RKO (cell line): Measurements from ENCODE around the gene AHCYL2.
A peak's percentile ranks its signal among the peaks of the same experiment; 100 is the strongest.
"Not testable (repeated sequence)": the region's sequence is repeated elsewhere in the genome, so short reads cannot be mapped to it uniquely, and the experiment has no call there.

ENCODE experiments used
- DNase-seq: peaks from one replicate; pipeline ENCODE4 v3.0.0-alpha.2; 2016; ENCODE audit warnings: low spot score

Gene AHCYL2

DNA sequence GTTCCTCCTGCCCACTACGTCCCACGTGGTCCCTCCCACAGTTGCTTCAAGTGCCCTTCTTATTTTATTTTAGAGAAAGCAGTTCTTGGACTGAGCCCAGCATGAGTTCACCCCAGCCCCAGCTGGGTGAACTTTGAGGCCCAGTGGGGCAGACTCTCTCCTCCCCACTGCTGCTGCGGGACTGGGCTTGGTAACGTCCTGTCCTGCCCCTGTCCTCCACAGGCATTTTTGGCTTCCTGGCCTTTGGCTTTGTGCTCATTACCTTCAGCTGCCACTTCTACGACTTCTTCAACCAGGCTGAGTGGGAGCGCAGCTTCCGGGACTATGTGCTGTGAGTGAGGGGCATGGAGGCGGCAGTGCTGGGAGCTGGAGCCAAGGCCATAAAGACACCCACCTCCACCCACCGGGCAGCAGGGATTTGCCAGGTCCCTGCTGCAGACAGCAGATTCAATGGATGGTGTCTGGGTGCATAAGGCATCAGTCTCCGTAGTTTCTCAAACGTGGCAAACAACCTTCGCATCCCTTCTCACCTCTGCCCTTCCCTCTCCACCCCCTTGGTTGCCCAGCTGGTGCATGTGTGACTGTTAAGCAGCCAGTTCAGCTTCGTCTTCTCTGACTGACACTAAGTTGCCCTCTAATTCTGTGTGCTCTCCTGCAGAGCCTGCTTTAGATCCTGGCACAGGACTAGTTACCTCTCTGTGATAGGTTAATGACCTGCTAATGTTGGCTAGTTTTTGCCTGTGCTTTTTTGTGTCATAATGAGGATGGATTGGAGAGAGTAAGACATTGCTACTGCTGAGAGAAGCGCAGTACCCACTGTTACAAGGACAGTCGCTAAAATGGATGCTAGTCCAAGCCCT is 15.5 kb upstream of the AHCYL2 start:
- DNase-seq: no peak

DNA sequence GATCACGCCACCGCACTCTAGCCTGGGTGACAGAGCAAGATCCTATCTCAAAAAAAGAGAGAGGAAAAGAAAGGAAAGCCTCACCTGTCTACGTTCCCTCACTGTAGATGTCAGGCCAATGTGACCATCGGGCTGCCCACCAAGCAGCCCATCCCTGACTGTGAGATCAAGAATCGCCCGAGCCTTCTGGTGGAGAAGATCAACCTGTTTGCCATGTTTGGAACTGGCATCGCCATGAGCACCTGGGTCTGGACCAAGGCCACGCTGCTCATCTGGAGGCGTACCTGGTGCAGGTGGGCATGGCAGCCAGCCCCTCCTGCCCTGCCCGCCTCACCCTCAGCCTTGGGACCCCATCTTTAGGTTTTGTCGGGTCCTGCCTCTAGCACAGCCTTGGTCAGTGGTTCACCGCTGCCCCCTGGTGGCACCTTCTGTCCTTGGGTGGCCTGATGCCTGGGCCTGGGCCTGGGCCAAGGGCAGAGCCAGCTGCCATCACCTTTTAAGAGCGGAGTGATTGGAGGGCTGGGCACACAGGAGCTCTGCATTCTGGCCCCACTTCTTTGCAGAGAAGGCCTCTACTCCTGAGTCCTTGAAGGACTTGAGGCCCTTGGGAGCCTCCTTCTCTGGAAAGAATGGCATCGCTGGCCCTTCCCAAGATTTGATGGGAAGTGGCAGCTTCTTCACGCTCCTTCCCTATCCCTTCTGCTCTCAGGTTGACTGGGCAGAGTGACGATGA is 14.4 kb upstream of the AHCYL2 start:
- DNase-seq: peak; percentile 56

- no peak for DNase-seq
These were observed 13.9 kb upstream of the AHCYL2 start for GRCh38 chr7:129210989-129211312.

DNA sequence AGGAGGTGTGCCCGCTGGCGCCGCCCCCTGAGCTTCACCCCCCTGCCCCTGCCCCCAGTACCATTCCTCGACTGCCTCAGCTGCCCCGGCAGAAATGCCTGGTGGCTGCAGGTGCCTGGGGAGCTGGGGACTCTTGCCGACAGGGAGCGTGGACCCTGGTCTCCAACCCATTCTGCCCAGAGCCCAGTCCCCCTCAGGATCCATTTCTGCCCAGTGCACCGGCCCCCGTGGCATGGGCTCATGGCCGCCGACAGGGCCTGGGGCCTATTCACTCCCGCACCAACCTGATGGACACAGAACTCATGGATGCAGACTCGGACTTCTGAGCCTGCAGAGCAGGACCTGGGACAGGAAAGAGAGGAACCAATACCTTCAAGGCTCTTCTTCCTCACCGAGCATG is 12.7 kb upstream of the AHCYL2 start:
- no peak for DNase-seq

- DNase-seq: no peak
These were observed 12.2 kb upstream of the AHCYL2 start for GRCh38 chr7:129212596-129212995.

DNA sequence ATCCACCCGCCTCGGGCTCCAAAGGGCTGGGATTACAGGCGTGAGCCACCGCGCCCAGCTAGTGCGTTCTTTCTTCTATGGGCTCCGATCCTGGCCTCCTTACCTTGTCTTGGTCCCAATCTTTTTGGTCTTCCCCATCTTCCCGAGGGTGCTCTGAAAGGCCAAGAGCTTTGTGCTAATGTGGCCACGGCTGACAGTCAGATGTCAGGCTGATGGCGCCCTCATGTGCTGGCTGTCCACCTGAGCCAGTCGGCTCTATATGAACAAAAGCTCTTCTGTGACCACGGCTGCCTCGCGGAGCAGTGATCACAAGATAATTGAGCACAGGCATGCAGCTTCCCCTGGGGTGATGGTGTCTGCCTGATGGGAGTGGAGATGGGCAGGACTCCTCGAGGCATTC is 11.0 kb upstream of the AHCYL2 start:
- peak; percentile 32 for DNase-seq

DNA sequence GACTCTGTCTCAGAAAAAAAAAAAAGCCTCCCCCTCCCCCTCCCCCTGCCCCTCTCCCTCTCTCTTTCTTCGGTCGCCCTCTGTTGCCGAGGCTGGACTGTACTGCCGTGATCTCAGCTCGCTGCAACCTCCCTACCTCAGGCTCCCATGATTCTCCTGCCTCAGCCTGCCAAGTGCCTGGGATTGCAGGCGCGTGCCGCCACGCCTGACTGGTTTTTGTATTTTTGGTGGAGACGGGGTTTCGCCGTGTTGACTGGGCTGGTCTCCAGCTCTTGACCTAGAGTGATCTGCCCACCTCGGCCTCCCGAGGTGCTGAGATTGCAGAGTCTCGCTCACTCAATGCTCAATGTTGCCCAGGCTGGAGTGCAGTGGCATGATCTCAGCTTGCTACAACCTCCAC is 9.1 kb upstream of the AHCYL2 start:
- DNase-seq: not testable (repeated sequence)

GRCh38 chr7:129216101-129216715 is 8.6 kb upstream of the AHCYL2 start:
- not testable (repeated sequence) for DNase-seq

GRCh38 chr7:129216821-129217416 is 7.9 kb upstream of the AHCYL2 start:
- not testable (repeated sequence) for DNase-seq

DNA sequence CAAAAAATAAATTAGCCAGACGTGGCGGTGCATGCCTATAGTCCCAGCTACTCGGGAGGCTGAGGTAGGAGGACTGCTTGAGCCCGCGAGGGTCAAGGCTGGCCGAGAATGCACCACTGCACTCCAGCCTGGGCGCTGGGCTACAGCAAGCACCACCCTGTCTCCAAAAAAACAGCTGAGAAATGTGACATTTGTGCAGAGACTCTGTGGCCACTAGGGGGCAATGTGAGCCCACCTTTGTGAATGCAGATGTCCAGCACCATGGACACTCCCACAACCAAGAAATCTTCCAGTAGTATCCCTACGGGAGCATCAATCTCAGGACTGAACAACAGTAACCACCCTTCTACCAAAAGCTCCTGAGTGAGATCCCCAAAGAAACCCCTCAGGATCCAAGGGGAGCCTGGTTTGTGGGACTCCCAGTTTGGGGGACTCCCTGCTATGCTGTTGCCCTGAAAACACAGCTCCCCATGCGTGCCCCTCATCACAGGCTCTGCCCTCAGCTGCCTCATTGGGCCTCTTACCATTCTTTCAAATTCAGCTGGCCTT is 6.2 kb upstream of the AHCYL2 start:
- DNase-seq: peak; percentile 88

- not testable (repeated sequence) for DNase-seq
These were observed 5.7 kb upstream of the AHCYL2 start for GRCh38 chr7:129219166-129219565.

DNA sequence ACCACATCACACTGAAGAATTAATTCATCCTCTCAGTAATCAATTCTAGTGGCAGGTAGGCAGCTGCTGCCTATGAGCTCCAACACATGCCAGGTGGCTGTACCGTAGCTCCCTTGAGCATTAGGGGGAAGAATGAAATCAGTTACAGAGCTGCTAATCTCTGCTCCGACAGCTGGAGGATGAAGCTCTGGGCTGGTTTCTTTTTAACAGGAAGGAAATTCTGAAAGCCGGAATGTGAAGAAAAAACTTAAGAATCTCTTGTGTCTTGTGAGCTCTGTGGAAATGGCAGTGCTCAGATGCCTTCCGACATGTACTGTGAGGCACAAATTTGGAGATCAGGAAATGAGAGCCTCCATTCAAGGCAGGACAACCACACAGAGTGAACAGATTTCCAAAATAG is 2.8 kb upstream of the AHCYL2 start:
- DNase-seq: no peak

GRCh38 chr7:129225206-129225930 is 538 bp downstream of the AHCYL2 start:
- DNase-seq: peak; percentile 71

GRCh38 chr7:129225931-129226572 is 1.2 kb downstream of the AHCYL2 start:
- DNase-seq: peak; percentile 32

DNA sequence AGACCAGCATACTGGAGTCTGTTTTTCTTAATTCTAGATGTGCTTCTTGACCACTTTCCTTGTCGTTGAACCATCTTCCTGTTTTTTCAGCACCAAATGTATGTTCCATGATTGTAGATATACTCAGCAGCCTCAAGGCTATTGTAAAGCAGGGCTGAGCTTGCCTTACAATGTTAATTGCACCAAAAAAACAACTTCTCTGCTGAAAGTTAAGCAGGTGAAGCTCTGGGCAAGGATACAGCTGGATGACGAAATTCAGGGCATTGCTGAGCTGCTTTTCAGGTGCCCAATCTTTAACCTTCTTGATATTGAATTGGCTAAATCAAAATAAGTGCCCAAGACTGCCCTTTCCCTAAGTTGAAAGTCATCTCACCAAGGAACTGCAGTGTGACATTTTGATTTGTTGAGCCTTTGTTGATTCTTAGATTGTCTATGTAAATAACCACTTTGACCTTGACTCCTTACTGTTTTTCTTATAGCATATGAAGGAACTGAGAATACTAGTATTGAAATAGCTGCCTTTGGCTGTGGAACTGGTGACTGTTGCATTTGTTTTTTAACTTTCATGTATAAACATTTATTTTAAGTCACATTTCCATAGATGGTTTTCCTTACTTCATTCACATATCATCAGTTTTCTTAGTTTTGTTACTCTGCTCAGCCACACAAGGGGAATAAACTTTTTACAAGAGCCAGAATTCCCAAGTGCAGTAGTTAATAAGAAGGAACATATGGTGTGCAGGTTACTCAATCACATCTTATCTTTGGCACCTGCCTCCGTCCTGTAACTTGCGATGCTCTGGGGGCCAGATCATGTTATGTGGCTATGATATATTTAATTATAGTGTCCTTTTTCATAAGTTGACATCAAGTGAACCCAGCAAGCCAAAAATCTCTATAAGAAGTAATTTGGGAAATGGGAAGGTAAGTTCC is 3.1 kb downstream of the AHCYL2 start:
- no peak for DNase-seq

GRCh38 chr7:129228633-129229032 is 3.8 kb downstream of the AHCYL2 start:
- DNase-seq: no peak

- no peak for DNase-seq
These were observed 6.8 kb downstream of the AHCYL2 start for GRCh38 chr7:129231666-129232065.

GRCh38 chr7:129238546-129238945 is 13.7 kb downstream of the AHCYL2 start:
- no peak for DNase-seq

DNA sequence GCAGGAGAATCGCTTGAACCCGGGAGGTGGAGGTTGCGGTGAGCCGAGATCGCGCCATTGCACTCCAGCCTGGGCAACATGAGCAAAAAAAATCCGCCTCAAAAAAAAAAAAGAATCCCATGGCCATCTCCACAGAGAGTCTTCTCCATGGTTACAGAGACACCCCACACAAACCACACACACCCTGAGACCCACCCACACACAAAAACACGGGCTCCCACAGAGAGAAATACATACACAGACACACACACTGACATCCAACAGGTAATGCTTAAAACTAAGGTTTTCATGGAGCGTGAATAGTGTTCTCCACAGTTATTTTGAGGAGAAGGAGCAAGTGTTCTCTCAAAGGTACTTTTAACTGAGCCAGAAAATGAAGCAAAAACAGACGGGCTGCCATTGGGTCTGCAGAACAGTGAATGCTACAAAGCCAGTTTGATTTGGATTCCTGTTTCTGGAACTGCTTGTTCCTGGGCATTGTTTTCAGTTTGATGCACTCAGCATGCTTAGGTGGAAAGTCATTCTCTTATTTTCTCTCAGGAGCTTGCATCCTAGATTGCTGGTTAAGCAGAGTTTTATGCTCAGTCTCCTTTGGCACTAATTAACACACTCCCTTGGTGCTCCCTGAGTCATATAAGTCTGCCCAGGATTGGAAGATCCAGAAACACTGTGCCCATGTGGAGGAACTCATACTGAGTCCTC is 15.4 kb downstream of the AHCYL2 start:
- DNase-seq: no peak
